PC-9 (cell line): Measurements from ENCODE around the gene NUDC. TPM values are rescaled to one million over a fixed set of nuclear protein-coding genes. Genes with fewer than 3 reads are reported as not detected.

ENCODE experiments used
- BruUV-seq: library from RNA; stranded (reverse); fragments of 400-500 nt; replicated peaks from 2 replicates; lab custom pipeline; 2021; lab: Mats Ljungman, UMichigan
- CTCF ChIA-PET: fragments of 300-600 bp; sonication (Branson Sonifier 250); formaldehyde crosslinking; loops from one replicate; lab custom pipeline; 2022; ENCODE audit warnings: antibody characterized with exemption; lab: Charles Lee
- POLR2A ChIA-PET: fragments of 300-600 bp; sonication (Branson Sonifier 250); formaldehyde crosslinking; loops from one replicate; lab custom pipeline; 2022; ENCODE audit warnings: antibody characterized with exemption; ENCODE audit not compliant: unreplicated experiment; lab: Charles Lee
- DNase-seq, 2 experiments: peaks; one replicate each; pipeline versions ENCODE4 v3.0.0 to v3.0.0-alpha.2; 2015 to 2022; ENCODE audit warnings: mixed read lengths in 1 of 2
- H2AFZ ChIP-seq: fragments of 200-600 bp; sonication (generic); 2 replicates; pipeline ENCODE4 v1.8.1; 2017; ENCODE audit warnings: antibody characterized with exemption
- H3F3A ChIP-seq: fragments of 200-600 bp; sonication (generic); 2 replicates; pipeline ENCODE4 v1.8.1; 2017; ENCODE audit warnings: antibody characterized with exemption, mild to moderate bottlenecking, low read depth; ENCODE audit not compliant: insufficient read depth
- H3K27ac ChIP-seq: fragments of 200-600 bp; sonication (generic); 2 replicates; pipeline ENCODE4 v1.6.1; 2016; ENCODE audit warnings: mixed run types
- H3K27me3 ChIP-seq: fragments of 200-600 bp; sonication (generic); 2 replicates; pipeline ENCODE4 v1.6.1; 2016; ENCODE audit warnings: low read depth, mixed run types; ENCODE audit not compliant: insufficient read depth
- H3K36me3 ChIP-seq: fragments of 200-600 bp; sonication (generic); 2 replicates; pipeline ENCODE4 v1.6.1; 2016; ENCODE audit warnings: low read depth, mixed run types
- H3K4me1 ChIP-seq: fragments of 200-600 bp; sonication (generic); replicated peaks from 2 replicates; pipeline ENCODE4 v1.6.1; 2016; ENCODE audit warnings: mixed run types; ENCODE audit not compliant: insufficient read depth
- H3K4me2 ChIP-seq: fragments of 200-600 bp; sonication (generic); 2 replicates; pipeline ENCODE4 v1.6.1; 2017; ENCODE audit warnings: mixed run types
- H3K4me3 ChIP-seq: fragments of 200-600 bp; sonication (generic); 2 replicates; pipeline ENCODE4 v1.6.1; 2016; ENCODE audit warnings: mixed run types
- H3K79me2 ChIP-seq: fragments of 200-600 bp; sonication (generic); 2 replicates; pipeline ENCODE4 v1.6.1; 2017; ENCODE audit warnings: low read depth, mixed run types
- H3K9me2 ChIP-seq: fragments of 200-600 bp; sonication (generic); 2 replicates; pipeline ENCODE4 v1.8.1; 2017; ENCODE audit warnings: mild to moderate bottlenecking; ENCODE audit not compliant: insufficient read depth
- H3K9me3 ChIP-seq: fragments of 200-600 bp; sonication (generic); 2 replicates; pipeline ENCODE4 v1.8.1; 2016; ENCODE audit warnings: low read depth; ENCODE audit not compliant: insufficient read depth
- H4K20me1 ChIP-seq: fragments of 200-600 bp; sonication (generic); 2 replicates; pipeline ENCODE4 v1.8.1; 2017; ENCODE audit not compliant: insufficient read depth
- EZH2 ChIP-seq: fragments of 200-600 bp; sonication (generic); IDR thresholded peaks from 2 replicates; pipeline ENCODE4 v1.8.0; 2017; ENCODE audit warnings: antibody characterized with exemption, low read depth
- intact Hi-C: fragments of 100-400 bp; cut with micrococcal nuclease; formaldehyde crosslinking; loops from one replicate; pipeline ENCODE4 v1.10.0; 2022; ENCODE audit not compliant: unreplicated experiment
- total RNA-seq: library from RNA; stranded (reverse); gene quantifications from 2 replicates; pipeline ENCODE4 v1.2.3, GENCODE V29; 2021
- TF ChIP-seq, protein P1 (sequence below): fragments of 200-600 bp; sonication (generic); conservative IDR thresholded peaks from 2 replicates; pipeline ENCODE4 v1.6.1; 2017; ENCODE audit warnings: mixed run types, antibody characterized with exemption, mild to moderate bottlenecking, moderate library complexity

NUDC gene
- total RNA-seq, 1 experiment from 2014 or later = 104 TPM

DNA sequence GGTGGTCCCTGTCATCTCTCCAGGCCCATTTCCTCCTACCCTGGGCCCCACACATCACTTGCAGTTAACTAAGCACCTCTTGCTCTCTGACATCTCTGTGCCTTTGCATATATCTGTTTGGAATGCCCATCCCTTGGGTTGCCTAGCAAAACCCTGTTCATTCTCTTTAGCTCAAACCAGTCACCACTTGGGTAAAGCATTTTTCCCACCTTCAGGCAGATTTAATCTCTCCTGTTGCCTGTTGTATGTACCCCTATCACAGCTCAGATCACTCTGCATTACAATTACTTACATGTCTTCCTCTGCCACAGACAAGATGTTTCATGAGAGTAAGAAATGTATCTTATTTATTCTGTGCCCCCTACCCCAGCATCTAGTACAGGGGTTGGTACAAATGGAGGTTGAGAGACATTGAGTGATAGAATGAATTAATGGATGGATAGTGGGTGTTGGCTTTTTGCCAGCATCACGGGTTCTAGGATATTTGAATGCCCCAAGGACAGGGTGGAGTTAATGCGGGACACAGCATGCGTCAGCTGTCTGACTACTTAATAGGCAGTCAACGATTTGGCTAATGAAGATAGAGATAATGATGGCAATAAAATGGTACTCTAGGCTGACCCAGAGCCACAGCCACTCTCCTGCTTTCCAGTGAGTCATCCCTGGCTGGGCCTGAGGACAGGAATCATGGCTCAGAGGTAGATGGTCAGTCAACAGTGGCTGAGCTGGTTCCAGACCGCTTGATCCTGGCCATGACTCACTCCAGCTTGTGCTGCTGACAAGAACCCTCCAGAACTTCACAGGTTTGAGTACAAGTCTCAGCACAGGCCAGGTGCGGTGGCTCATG, 14.2 kb upstream of the NUDC start:
- intact Hi-C loops = no loop called here
- H3K9me3 ChIP-seq = no peaks in the 10 kb centered on the region
- no peaks in the 10 kb centered on the region for H3K27me3 ChIP-seq
- H3K4me1 ChIP-seq = 0 out of 2 replicates have a peak, but pooled peaks cover 4% of the 10 kb centered on the region
- H3F3A ChIP-seq = peaks cover 11% of the 10 kb centered on the region
- no peak overlapping the region for H3K4me3 ChIP-seq
- TF ChIP-seq, protein P1, sequence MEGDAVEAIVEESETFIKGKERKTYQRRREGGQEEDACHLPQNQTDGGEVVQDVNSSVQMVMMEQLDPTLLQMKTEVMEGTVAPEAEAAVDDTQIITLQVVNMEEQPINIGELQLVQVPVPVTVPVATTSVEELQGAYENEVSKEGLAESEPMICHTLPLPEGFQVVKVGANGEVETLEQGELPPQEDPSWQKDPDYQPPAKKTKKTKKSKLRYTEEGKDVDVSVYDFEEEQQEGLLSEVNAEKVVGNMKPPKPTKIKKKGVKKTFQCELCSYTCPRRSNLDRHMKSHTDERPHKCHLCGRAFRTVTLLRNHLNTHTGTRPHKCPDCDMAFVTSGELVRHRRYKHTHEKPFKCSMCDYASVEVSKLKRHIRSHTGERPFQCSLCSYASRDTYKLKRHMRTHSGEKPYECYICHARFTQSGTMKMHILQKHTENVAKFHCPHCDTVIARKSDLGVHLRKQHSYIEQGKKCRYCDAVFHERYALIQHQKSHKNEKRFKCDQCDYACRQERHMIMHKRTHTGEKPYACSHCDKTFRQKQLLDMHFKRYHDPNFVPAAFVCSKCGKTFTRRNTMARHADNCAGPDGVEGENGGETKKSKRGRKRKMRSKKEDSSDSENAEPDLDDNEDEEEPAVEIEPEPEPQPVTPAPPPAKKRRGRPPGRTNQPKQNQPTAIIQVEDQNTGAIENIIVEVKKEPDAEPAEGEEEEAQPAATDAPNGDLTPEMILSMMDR = no peak
- no peak for TF ChIP-seq EZH2
- no peaks in the 10 kb centered on the region for H4K20me1 ChIP-seq
- DNase-seq = peak; percentile 75 to 88
- H3K27ac ChIP-seq = no peak overlapping the region
- ChIA-PET CTCF (no interaction called here), POLR2A (interaction anchor here (0.6 kb wide), 1 partner anchor 367 kb away, joined by 3 read pairs; no protein-coding TSS in a partner anchor)
- H3K4me2 ChIP-seq = no peak overlapping the region
- no TSS peak for BruUV-seq
- no peaks in the 10 kb centered on the region for H3K79me2 ChIP-seq
- H2AFZ ChIP-seq = no peak overlapping the region
- H3K36me3 ChIP-seq = no peaks in the 10 kb centered on the region
- H3K9me2 ChIP-seq = no peaks in the 10 kb centered on the region

DNA sequence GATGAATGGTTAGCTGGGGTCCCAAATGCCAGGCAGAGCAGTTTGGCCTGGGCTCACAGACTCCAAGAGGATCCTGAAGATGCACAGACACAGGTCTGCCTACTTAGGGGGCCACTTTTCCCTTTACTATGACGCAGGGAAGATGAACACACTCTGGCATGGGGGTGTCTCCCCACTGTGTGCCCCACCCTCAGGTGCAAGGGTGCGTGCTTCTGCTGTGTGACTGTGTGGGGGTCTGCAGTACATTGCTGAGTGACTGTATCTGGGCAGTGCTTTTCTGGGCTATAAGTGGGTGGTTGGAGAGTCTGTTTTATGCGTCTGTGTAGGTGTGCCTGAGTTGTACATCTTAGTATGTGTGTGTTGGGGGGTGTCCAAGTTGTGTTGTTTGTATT, 11.6 kb upstream of the NUDC start:
- TF ChIP-seq EZH2 = no peak
- TF ChIP-seq, protein P1 = no peak
- Histone ChIP-seq H4K20me1 (no peaks in the 10 kb centered on the region), H3K9me2 (no peaks in the 10 kb centered on the region), H3K4me1 (peaks cover 16% of the 10 kb centered on the region), H3F3A (peaks cover 27% of the 10 kb centered on the region), H3K4me2 (no peak overlapping the region), H3K27ac (no peak overlapping the region), H3K4me3 (no peak overlapping the region), H3K27me3 (no peaks in the 10 kb centered on the region), H3K36me3 (no peaks in the 10 kb centered on the region), H3K79me2 (no peaks in the 10 kb centered on the region), H3K9me3 (no peaks in the 10 kb centered on the region), H2AFZ (no peak overlapping the region)
- ChIA-PET POLR2A (no interaction called here), CTCF (interaction anchor here (0.6 kb wide), 1 partner anchor 1015 kb away, joined by 8 read pairs; no protein-coding TSS in a partner anchor)
- intact Hi-C loops = no loop called here
- BruUV-seq = no TSS peak
- DNase-seq = no peak

DNA sequence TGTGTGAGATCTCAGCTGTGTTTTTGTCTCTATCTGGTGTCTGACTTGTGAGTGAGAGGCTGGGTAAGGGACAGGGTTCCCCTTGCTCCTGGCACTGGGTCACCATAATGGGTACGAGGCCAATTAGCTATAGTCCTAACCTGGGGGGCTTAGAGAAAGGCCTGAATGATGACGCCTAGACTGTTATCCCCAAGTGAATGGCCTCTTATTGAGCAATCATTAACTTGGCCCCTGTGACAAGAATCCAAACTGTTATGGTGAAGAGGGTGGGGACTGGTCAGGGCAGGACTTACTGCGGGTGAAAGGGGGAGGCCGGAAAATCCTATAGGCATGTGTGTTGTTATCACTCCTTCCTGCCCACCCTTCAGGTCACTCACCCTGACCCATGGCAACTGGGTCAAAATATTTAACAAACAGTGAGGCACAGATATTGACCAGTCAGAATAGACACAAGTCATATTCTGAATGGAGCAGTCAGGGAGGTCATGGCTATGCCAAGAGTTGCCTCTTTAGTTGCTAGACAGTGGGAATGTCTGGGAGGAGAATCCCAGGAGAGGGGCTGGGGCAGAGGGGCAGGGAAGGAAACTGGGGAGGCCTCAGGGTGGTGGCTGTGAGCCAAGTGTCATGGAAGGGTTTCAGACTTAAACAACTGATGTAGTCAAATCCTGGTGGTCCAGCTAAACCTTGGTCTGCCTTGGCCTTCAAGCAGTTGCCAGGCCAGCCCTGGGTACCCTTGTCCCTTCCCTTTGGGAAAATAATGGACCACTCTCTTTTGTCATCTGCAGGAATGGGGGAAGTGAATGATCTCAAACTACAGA, 11.0 kb upstream of the NUDC start:
- Histone ChIP-seq H3K9me3 (no peaks in the 10 kb centered on the region), H3K36me3 (no peaks in the 10 kb centered on the region), H3K4me2 (no peak overlapping the region), H3K79me2 (no peaks in the 10 kb centered on the region), H3K9me2 (no peaks in the 10 kb centered on the region), H3K4me1 (peaks cover 16% of the 10 kb centered on the region), H3F3A (peaks cover 33% of the 10 kb centered on the region), H3K4me3 (no peak overlapping the region), H3K27me3 (no peaks in the 10 kb centered on the region), H4K20me1 (no peaks in the 10 kb centered on the region), H2AFZ (no peak overlapping the region), H3K27ac (no peak overlapping the region)
- ChIA-PET POLR2A (no interaction called here), CTCF (interaction anchor here (0.6 kb wide), 1 partner anchor 1016 kb away, joined by 8 read pairs; no protein-coding TSS in a partner anchor)
- no peak for DNase-seq
- BruUV-seq = no TSS peak
- intact Hi-C loops = no loop called here
- no peak for TF ChIP-seq EZH2
- TF ChIP-seq, protein P1 = no peak
